Inferior parietal cortex (tissue), 1 donor: ENCODE measurements around the gene DET1.

Source experiments
- DNase-seq: peaks from one replicate; pipeline ENCODE4 v3.0.0-alpha.2; 2016; ENCODE audit errors: extremely low spot score

DET1 gene

GRCh38 chr15:88467073-88467934 lies 79.2 kb downstream of the DET1 start, which contains the start of the genes MRPL46 and MRPS11:
Gene MRPL46, minus strand, starts transcription at chr15:88467388. Its CDS starts 11 bp downstream, at chr15:88467377.
Gene MRPS11, plus strand, starts transcription at chr15:88467708. Its CDS starts 10 bp downstream, at chr15:88467718.
- peak; percentile 97 for DNase-seq

DNA sequence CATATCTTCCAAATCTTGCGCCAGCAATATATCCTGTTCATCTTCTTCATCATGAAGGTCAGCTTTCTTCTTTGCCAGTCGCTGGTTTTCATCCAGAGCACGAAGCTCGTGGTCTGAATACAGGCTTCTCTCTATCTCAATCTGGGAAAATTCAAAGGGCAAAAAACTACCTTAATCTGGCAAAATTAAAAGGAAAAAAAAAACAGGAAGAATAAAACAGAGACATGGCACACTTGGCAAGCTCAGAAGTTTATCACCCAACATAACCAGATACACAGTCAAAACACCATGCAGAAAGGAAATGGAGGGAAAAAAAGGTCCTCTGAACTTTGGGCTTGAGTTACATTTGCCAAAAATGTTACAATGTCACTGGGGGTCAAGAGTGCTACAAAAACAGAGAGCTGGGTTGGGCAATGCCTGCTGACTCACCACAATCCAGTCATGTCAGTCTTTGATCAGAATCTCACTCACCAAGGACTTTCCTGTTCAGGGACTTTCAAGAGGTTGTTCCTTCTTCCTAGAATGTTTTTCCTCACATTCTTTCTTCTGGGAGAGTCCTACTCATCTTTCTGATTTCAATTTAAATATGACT lies 80.8 kb downstream of the DET1 start:
- DNase-seq: no peak

- no peak for DNase-seq
Observed at GRCh38 chr15:88463870-88464532, 82.5 kb downstream of the DET1 start.
